GM18517 (cell line): ENCODE data around the gene SLC35B1.
A peak's percentile ranks its signal among the peaks of the same experiment; 100 is the strongest.

Source experiments
- ATAC-seq: cut with Tn5 transposase; IDR thresholded peaks from one replicate; pipeline ENCODE4 v1.9.1; 2021; ENCODE audit warnings: mild to moderate bottlenecking, moderate library complexity; ENCODE audit not compliant: unreplicated experiment

Gene SLC35B1

DNA sequence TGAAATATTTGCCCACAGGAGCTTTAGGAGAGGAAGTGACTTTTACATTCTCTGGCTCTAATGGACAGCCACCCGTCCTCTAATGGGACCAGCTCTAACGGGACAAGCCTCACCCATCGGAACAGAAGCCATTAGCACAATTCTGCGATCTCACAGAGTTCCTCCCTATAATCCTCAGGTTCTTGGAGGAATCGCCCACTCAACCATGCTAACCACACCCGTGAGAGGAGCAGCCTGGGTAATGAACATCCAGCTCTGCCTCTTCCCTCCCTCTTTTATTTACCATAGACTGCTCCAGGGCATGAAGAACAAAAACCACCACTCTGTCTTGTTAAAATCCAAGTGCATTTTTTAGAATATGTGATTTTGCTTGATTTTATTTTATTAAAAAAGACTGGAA, 6.8 kb downstream of the SLC35B1 start:
- no peak for ATAC-seq

DNA sequence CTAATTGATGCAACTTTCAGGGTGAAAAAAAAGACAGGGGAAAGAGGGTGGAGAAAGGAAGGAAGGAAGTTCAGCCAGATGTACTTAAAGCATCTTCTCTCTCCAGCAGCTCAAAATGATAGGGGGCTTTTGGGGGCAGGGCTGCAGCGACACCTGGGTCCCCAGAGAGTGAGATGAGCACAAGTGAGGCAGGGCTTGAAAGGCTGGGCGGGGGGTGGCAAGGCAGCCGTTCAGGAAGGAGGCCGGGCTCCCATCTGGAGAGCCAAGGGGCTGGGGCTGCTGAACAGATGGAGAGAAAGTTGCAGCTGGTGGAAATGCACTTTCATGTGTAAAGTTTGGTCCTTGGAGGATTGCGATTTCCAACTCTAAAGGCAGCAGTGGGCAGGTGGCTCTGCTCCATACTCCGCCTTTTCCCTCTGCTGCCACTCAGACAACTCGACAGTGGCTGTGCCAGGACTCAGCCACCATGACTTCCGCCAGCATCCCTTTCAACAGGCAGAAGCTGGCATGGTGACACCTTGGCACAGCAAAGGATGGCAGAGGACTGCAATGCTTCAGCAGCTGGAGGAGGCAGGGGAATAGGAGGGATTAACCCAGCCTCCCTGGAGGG, 7.7 kb downstream of the SLC35B1 start:
- no peak for ATAC-seq

DNA sequence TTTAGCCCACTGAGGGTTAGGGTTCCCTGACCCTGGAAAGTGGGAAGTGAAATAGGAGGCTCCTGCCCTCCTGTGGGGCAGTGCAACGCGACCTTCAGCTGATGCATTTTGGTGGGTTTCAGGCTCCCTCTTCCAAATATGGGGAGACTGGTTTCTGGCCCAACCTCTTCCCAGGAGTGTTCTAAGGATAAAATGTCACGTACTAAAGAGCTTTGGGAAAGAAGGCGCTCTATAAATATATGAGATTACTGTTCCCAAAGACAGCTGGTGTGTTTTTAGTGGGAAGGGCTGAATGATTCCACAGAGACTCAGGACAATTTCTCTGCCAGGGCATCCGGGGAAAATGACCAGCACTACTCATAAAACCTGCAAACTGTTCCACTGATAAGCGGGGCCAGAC, 9.8 kb downstream of the SLC35B1 start:
- ATAC-seq, result no peak

DNA sequence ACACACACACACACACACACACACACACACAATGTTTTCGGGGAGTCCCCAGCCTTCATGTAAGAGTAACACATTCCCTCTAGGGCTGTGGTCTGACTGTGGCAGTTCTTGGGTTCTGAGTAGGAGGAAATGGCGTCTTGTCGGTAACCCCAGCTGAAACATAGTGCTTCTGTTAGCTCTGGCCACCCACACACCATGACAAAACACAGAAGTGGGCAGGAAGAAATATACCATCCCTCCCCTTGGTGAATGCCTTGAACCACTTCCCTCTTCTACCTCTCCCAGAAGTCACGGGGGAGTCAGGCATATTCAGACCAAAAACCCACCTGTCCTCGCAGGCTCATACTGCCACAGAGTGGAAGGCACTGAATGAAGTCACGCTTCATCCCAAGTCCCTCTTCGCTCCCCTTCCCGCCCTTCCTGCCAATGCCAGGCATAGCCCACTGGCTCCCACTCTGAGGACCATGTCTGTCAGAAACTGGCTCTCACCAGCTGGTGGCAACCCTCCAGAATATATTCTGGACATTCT, 11.5 kb downstream of the SLC35B1 start:
- ATAC-seq, result no peak

DNA sequence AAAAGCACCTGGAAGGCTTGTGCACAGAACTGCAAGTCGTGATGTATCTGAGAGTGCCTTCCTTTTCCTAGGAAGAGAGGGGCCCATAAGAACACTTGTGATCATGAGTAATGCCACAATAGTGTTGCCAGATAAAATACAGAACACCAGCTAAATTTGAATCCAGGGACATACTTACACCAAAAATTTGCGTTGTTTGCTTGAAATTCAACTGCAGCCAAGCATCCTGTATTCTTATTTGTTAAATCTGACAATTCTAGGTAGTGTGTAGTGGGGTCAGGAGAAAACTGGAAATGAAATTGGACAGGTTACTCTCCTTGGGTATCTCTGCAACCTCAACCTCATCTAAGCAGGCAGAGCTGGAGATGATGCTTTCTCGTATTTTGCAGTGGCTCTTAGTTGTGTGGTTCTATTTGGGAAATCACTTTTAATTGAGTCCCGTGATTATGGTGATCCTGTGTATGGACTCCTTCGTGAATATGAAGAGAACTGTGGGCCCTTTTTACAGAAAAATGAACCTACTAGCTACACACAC, 12.0 kb downstream of the SLC35B1 start:
- no peak for ATAC-seq

DNA sequence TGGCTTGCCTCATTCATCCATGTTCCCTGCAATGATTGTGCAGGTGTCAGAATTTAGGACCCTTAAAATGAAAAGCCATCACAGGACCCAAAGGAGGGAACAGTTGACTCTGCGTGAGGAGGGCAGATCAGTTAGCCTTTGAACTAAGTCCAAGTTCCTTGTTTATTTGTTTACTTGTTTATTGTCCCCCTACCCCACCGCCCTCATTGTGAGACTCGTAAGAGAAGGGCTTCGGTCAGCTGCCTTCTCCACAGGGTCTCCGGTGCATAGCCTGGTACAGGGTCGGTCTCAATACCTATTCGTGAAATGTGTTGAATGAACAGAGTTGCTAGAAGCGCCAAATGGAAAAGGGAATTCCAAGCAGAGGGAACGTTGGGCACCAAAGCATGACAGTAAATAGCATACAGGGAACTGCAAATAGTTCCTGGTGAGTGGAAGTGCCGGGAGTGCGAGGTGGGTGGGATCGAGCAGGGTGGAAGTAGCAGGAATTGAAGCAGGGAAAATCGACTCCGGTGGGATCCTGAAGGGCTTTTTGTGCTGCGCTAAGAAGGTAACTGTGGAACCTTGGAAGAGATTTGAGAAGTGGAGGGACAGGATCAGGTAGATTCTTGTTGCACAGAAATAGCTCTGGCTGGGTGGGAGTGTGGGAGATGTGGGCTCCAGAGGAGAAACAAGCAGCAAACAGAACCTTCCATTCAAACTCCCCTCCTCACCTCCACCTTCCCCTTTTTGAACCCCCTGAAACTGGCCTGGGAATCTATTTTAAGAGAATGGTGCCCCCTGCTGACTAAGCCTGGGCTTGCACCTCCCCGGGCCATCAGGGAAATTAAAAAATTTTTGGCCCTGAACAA, 12.7 kb downstream of the SLC35B1 start:
- no peak for ATAC-seq

DNA sequence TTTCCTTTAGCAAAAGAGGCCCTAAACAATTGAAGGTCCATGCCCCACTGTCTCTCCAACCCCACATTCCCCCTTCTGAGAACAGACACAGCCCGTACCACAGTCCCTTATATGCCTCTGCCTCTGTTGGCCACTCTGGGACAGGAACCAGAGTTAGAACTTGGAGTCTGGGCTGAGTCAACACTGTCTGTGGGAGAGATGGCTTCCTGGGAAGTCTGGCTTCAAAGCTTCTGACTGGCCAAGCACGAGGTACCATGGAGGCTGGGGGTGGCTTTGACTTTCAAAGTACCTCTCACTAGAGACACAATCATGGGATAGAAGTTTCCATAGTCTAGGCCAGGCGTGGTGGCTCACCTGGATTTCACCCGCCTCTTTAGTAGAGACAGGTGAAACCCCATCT, 15.0 kb downstream of the SLC35B1 start:
- no peak for ATAC-seq

DNA sequence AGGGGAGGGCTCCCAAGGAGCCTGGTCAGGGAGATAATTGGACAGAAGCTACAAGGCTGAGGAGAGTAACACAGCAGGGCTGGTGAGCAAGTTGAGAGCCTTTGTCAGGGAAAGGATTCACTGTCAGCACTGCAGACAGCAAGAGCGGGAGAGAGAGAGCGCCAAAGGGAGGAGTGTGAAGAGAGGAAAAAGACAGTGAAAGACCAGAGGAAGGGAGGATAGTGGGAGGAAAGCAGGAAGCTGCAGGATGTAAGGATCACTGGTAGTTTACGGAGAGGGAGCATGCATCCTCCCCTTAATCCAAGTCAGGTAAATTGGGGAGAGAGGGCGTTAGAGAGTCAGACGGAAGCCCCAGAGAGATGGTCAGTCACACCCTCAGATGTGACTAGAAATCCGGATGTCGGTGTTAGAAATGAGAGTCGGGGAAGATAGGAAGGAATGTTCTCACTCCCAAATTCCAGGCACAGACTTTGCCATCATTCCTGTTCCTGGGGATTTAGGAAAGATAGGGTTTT, 16.0 kb downstream of the SLC35B1 start:
- ATAC-seq, result no peak

DNA sequence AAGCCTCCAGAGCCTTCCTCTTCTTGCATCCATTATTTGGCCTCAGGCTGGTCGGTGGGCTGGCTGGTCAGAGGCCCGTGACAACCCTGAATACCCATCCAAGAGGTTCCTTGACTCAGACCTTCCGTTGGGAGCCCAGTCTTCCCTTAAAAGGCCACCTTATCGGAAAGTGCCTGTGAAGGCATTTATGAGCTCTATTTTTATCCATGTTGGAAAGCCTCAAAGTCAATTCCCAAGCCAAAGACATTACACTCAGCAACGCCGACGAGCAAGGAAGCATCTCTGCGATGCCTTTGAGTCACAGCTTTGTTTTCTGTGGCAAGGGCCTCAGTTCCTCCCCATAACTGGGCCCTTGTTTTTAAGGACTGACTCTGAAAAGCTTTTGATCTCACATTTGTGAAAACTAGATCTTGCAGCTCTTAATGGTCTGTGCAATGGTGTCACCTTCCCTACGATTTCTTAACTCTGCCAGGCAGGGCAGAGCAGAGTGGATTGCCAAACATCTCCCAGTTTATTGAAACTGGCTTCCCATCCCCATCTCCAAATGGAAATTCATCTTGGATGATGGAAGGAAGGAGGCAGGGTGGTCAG, 16.6 kb downstream of the SLC35B1 start:
- no peak for ATAC-seq

DNA sequence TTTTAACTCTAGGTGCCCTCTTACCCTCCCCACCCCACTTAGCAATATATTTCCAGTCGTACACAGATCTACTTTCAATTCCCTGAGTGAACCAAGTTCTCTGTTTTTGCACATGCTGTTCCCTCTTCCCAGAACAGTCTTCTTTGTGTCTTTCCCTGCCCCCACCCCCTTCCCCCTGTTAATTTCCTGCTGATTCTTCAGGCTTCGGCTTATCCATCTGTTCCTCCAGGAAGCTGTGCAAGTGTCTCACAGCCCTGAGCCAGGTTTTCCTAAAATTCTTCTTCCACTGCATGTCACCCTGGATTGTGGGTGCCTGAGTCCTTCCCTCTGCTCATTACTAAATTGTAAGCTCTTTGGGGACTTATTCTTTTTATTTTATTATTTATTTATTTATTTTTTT, 17.5 kb downstream of the SLC35B1 start:
- no peak for ATAC-seq

DNA sequence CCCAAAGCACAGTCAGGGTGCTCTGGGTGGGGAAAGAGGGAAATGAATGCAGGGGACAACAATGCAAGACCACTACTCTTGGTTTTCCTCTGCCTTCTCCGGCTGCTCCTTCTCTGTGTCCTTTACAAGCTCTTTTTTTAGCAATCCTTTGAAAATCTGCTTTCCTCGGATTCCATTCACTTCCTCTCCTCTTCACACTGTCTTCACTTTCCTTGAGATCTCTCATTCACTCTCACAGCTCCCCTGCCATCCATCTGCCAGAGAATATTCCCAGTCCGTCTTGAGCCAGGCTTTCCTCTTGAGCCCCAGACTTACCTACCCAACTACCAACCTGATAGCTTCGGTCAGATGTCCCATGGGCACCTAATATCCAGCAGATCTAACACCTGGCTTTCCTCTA, 18.9 kb downstream of the SLC35B1 start:
- no peak for ATAC-seq

DNA sequence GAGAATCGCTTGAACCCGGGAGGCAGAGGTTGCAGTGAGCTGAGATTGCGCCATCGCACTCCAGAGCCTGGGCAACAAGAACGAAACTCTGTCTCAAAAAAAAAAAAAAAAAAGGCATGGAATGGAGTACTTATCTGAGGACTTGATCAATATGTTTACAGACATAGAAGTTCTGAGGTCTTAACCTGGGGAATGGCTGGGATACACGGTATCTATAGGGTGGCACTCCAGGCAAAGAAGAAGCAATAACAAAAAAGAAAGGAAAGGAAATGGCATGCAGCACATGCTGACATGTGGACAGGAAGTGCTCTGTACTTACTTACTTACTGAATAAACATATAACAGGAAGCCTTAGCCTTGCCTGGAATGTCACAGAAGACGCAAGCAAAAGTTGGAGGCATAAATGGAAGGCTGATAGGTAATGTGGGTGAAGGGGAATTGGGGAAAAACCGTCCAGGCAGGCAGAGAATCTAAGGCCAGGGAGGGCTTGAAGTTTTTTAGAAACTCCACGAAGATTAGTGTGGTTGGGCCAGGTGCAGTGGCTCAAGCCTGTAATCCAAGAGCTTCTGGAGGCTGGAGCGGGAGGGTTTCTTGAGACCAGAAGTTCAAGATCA, 19.8 kb downstream of the SLC35B1 start:
- no peak for ATAC-seq

DNA sequence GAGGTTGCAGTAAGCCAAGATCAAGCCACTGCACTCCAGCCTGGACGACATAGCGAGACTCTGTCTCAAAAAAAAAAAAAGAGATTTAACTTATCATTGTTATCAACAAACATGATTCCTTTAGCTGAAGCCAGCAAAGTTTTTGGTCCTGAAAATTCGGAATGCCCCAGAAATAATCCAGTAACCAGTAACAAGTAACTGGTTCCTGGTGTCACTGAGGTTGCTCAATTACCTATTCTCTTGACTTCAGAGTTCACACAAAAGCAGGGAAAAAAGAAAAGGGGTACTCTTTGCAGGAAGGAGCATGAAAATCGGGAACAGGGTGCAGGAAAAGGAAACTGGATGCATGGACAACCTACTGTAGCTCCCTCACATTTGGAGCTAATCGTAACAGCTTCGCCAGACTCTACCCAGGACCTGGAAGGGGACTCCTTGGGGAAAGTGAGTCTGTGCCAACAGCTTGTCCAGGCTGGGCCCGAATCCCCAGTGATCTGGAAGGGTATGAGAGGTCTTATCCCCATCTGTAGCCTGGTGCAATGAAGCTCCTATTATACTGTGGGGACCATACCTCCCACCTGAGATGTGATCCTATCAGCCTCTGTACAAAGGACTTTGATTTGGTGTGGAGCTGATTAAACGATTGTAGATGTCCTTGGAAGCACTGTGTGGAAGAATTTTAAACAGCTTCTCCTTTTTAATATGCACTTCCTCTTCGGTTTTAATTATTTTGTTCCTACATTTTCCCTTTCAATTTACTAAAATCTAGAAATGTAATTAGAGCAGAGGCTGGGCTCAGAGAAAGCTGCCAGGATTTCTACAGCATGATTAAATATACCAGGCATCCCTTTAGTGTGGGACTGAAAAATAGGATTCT, 26.4 kb downstream of the SLC35B1 start:
- ATAC-seq, result no peak

DNA sequence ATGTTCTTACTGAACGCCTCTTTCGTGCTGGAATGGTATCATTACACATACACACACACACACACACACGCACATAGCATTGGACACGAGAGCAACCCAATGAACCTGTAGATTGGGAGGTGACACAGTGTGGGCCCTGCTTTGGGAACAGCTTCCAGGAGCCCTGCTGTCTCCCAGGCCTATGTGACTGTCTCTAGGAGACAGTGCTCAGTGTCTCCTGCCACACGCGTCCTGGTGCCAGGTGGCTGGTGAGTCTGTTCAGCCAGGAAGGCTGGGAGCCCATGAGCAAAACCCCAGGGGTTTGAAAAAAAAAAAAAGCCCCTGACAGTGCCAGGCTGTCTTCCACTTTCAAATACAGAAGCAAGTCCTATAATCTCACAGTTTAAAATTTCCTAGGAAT, 27.4 kb downstream of the SLC35B1 start:
- ATAC-seq, result no peak

DNA sequence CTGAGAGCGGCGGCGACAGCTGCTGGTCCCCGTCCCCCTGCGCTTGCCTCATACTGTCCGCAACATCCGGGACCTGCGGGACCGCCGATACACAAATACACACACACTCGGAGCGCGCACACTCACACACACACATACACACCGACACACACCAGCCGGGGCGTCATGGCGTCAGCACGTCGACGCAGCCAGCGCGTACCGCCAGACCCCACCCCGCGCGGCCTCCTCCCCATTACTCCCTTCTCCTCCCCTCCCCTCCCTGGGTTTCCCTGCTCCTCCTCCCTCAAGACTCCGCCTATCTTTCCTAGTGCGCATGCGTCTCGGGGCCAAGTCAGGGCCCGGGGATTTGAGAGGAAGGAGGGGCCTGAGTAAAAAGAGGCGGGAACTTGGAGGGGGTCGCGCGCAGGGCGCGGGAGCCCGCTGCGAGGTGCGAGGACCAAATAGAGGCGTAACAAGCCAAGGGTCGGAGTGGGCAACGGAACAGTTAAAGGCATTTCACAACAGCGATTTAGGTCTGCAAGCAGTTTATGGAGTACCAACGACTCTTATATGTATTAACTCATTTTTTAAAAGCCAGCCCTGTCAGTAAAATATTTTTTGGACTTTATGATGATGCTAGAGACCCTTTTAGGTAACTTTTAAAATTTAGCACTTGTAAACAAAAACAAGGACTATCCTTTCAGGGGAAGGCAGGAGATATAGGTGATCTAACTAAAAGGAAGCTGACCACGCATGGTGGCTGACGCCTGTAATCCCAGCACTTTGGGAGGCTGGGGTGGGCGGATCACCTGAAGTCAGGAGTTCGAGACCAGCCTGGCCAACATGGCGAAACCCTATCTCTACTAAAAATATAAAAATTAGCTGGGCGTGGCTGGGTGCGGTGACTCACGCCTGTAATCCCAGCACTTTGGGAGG, 29.6 kb downstream of the SLC35B1 start, which contains the start of gene SPOP:
TSS of gene SPOP (minus strand) at position 165 of the 915 bp plus-strand sequence. CDS start 55,287 bp downstream, outside the sequence.
- peak; percentile 71 for ATAC-seq

DNA sequence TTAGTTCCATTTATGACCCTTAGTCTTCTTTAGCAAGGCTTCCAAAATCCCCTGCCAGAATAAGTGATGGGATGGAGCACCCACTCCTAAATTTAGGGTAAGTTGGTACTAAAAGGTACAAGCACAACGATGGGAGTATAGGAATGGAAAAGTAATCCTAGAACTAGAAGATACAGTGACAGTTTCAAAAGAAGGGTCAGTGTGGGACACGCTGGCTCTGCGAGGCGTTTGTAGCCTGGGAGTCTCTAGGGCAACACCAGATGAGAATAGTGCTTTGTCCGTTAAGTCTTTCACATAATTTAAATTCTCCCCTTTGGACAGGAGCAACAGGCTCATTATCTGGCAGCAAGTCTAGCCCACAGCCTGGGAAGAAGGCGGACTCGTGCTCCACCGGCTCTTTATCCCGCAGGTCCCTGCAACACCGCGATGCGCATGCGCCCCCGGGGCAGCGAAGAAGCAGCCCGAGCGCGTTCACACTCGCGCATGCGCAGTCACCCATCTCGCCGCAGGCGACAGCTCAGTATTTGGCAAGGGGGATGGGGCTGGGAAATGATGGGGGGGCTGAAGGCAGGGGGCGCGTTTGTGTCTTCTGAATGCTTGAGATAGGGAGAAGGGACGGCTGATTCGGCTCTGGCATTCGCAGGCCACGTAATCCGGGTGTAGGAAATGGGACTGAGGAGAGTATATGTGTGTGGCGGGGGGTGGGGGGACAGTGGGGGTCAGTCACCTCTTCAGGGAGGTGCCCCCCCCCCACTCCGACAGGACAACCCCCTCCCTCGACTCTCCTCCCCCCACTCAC, 30.4 kb downstream of the SLC35B1 start:
- no peak for ATAC-seq

DNA sequence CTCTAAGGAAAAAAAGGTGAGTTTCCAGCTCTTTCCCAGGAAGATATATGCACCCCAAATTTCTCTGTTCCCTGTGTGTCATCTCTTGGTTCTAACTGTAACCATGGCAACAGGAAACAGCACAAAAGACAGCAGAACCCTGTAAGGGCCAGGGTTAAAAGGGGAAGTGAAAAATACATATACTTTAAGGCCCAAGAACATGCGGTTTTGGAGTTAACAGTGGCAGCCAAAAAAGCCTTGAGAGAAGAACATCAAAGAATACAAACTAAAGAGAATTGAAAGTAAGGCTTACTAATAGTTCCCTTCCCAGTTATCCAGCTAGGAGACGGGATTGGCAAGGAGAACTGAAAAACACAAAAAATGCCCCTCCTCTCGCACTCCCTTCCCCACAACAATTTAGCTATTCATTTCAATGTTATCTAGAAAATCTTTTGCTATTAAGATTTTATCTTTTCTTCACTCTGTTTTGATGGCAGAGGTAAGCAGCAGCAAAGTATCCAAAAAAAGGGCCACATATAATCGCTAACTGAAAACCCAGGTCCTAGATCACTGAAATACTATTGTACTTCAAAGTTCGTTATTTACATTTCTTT, 31.4 kb downstream of the SLC35B1 start:
- peak; percentile 71 for ATAC-seq

DNA sequence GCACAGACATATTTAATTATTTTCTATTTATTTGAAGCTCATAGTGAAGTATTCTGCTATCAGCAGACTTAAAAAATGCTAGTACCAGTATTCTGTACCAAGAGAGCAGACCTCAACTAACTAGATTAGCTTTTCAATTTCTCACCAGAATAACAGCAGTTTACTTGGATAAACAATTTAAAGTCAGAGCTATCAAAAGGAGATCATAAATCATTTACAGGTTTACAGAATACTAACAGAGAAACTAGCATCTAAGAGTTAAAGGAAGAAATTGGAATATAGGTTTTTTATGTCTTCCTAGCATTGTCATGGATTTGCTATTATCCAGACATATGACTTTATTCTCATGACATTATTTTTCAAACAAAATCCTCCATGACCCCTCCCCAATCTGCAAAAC, 33.3 kb downstream of the SLC35B1 start:
- no peak for ATAC-seq
